HepG2 (cell line): ENCODE data around the gene PIK3C2B. TPM values are rescaled to one million over a fixed set of nuclear protein-coding genes. Genes with fewer than 3 reads are reported as not detected.

Source experiments
- ATAC-seq: fragments of 200-7000 bp; cut with Tn5 transposase; 3 replicates; pipeline ENCODE4 v1.9.1; 2020; ENCODE audit warnings: mild to moderate bottlenecking, moderate library complexity
- BruUV-seq: library from RNA; stranded (reverse); fragments of 400-500 nt; replicated peaks from 2 replicates; lab custom pipeline; 2021; lab: Mats Ljungman, UMichigan
- CTCF ChIA-PET: fragments of 300-600 bp; formaldehyde crosslinking; extraction: SDS; loops from one replicate; lab custom pipeline; 2021; ENCODE audit warnings: low total read pairs, inconsistent platforms, low intra/inter-chr PET ratio; lab: Yijun Ruan, JAX
- POLR2A ChIA-PET: fragments of 350-600 bp; sonication (Branson Sonifier 250); formaldehyde crosslinking; loops from one replicate; lab custom pipeline; 2020; ENCODE audit warnings: antibody characterized with exemption, inconsistent platforms; lab: Yijun Ruan, JAX
- DNase-seq: peaks from one replicate; pipeline ENCODE4 v3.0.0-alpha.2; 2015; ENCODE audit warnings: low spot score
- FAIRE-seq: peaks from 3 replicates; lab custom pipeline; 2011; peaks lifted over from hg19 to GRCh38; lab: Jason Lieb, UNC
- H2AFZ ChIP-seq: one replicate; pipeline ENCODE4 v1.6.1; 2011; ENCODE audit warnings: low read length, inconsistent platforms
- H3K27ac ChIP-seq: fragments of 300-600 bp; 3 replicates; pipeline ENCODE4 v1.8.0; 2011; ENCODE audit warnings: mixed run types, mild to moderate bottlenecking, mixed read lengths, low read length, inconsistent platforms; ENCODE audit not compliant: insufficient read depth; ENCODE audit errors: extremely low read length
- H3K27me3 ChIP-seq, 2 experiments: fragments of 200-600 bp in 1 of 2; 2 replicates in 1 of 2; 3 replicates in 1 of 2; pipeline versions ENCODE4 v1.6.0 to v1.8.0; 2011; ENCODE audit warnings: low read length in 2 of 2, mild to moderate bottlenecking in 2 of 2, moderate library complexity in 2 of 2, inconsistent platforms in 1 of 2; ENCODE audit not compliant: insufficient read depth in 2 of 2, control insufficient read depth in 1 of 2
- H3K36me3 ChIP-seq, 2 experiments: fragments of 200-600 bp in 1 of 2; replicated peaks in 1 of 2; 2 replicates in 1 of 2; 3 replicates in 1 of 2; pipeline versions ENCODE4 v1.5.1 to v1.8.0; 2011; ENCODE audit warnings: low read length in 2 of 2, inconsistent platforms in 1 of 2; ENCODE audit not compliant: insufficient read depth in 2 of 2, control insufficient read depth in 1 of 2
- H3K4me1 ChIP-seq: 2 replicates; pipeline ENCODE4 v1.5.1; 2012; ENCODE audit warnings: low read length, inconsistent platforms; ENCODE audit not compliant: insufficient read depth
- H3K4me2 ChIP-seq: 2 replicates; pipeline ENCODE4 v1.6.0; 2011; ENCODE audit warnings: low read depth, low read length, inconsistent platforms
- H3K4me3 ChIP-seq, 3 experiments: fragments of 200-600 bp in 1 of 3; sonication (generic), shearing (Covaris generic) in 1 of 3; replicated peaks in 1 of 3; 2 replicates each; pipeline ENCODE4 v1.5.1; 2011 to 2016; ENCODE audit warnings: low read length in 3 of 3, inconsistent platforms in 2 of 3, low read depth in 2 of 3, mild to moderate bottlenecking in 2 of 3, control low read depth in 1 of 3, mixed read lengths in 1 of 3; ENCODE audit not compliant: insufficient read depth in 1 of 3
- H3K79me2 ChIP-seq: one replicate; pipeline ENCODE4 v1.6.1; 2011; ENCODE audit warnings: low read length, inconsistent platforms; ENCODE audit not compliant: insufficient read depth
- H3K9ac ChIP-seq: 2 replicates; pipeline ENCODE4 v1.6.0; 2011; ENCODE audit warnings: mild to moderate bottlenecking, low read depth, low read length, inconsistent platforms; ENCODE audit not compliant: insufficient read depth
- H3K9me3 ChIP-seq: 2 replicates; pipeline ENCODE4 v1.5.1; 2012; ENCODE audit warnings: mild to moderate bottlenecking, low read length
- H4K20me1 ChIP-seq: 2 replicates; pipeline ENCODE4 v1.6.0; 2011; ENCODE audit warnings: inconsistent platforms, mild to moderate bottlenecking, low read length, moderate library complexity; ENCODE audit not compliant: insufficient read depth
- CHD4 ChIP-seq: fragments of 200-600 bp; sonication (generic); IDR thresholded peaks from 2 replicates; pipeline ENCODE4 v1.7.0; 2017; ENCODE audit warnings: mild to moderate bottlenecking, low read length, borderline replicate concordance
- NFAT5 ChIP-seq: sonication (generic); formaldehyde crosslinking; IDR thresholded peaks from 2 replicates; pipeline ENCODE4 v1.4.0; 2020; ENCODE audit warnings: missing genetic modification reagents
- NFIB ChIP-seq: sonication (generic); formaldehyde crosslinking; IDR thresholded peaks from 2 replicates; pipeline ENCODE4 v1.9.0; 2021; ENCODE audit warnings: missing genetic modification reagents, mild to moderate bottlenecking, borderline replicate concordance
- PLSCR1 ChIP-seq: sonication (generic); formaldehyde crosslinking; IDR thresholded peaks from 2 replicates; pipeline ENCODE4 v1.5.0; 2020; ENCODE audit warnings: missing genetic modification reagents, mild to moderate bottlenecking, borderline replicate concordance
- TOPORS ChIP-seq: sonication (generic); formaldehyde crosslinking; IDR thresholded peaks from 2 replicates; pipeline ENCODE4 v1.8.0; 2023; ENCODE audit warnings: mild to moderate bottlenecking, missing genetic modification reagents
- ZBTB34 ChIP-seq: sonication (generic); formaldehyde crosslinking; IDR thresholded peaks from 2 replicates; pipeline ENCODE4 v1.8.0; 2022; ENCODE audit warnings: mild to moderate bottlenecking, missing genetic modification reagents
- ZNF18 ChIP-seq: sonication (generic); formaldehyde crosslinking; IDR thresholded peaks from 2 replicates; pipeline ENCODE4 v1.8.0; 2022; ENCODE audit warnings: mild to moderate bottlenecking, missing genetic modification reagents; ENCODE audit not compliant: insufficient replicate concordance
- ZNF549 ChIP-seq: sonication (generic); formaldehyde crosslinking; IDR thresholded peaks from 2 replicates; pipeline ENCODE4 v1.5.0; 2020; ENCODE audit warnings: missing genetic modification reagents
- ZNF839 ChIP-seq: sonication (generic); formaldehyde crosslinking; IDR thresholded peaks from 2 replicates; pipeline ENCODE4 v1.4.0; 2020; ENCODE audit warnings: missing genetic modification reagents, mild to moderate bottlenecking, borderline replicate concordance
- WGBS: methylation state at CpG from one replicate; pipeline ENCODE4 v1.1.6; 2017; ENCODE audit warnings: low lambda C conversion rate; 5-methylcytosine and 5-hydroxymethylcytosine counted together
- in situ Hi-C: cut with HindIII; loops from 2 replicates; pipeline ENCODE4 v1.10.0; 2017; ENCODE audit warnings: low pct_unique_long_range_greater_than_20kb; ENCODE audit not compliant: extremely low pct_ligation_motif_present
- intact Hi-C: fragments of 100-400 bp; cut with micrococcal nuclease; formaldehyde crosslinking; loops from one replicate; pipeline ENCODE4 v1.10.0; 2022; ENCODE audit not compliant: unreplicated experiment
- polyA plus RNA-seq, 8 experiments: library from polyadenylated mRNA; depleted of rRNA in 3 of 8; stranded (reverse) in 7 of 8; unstranded in 1 of 8; fragments of >200 nt; fragmentation: Illumina TruSeq in 4 of 8; extraction: Trizol in 4 of 8; gene quantifications; 2 replicates each; pipeline versions ENCODE4 v1.2.1 to v1.2.3, GENCODE V29; 2011 to 2016; ENCODE audit warnings: low read depth in 4 of 8, missing spikeins in 1 of 8, mixed read lengths in 1 of 8; ENCODE audit not compliant: insufficient read depth in 1 of 8
- total RNA-seq, 5 experiments: library from RNA; depleted of rRNA; stranded (reverse); fragments of >200 nt; fragmentation: Illumina TruSeq; extraction: Trizol; gene quantifications; 2 replicates each; pipeline ENCODE4 v1.2.3, GENCODE V29; 2016; ENCODE audit warnings: low read depth in 1 of 5
- TF ChIP-seq, protein P1 (sequence below): IDR thresholded peaks from 2 replicates; pipeline ENCODE4 v1.6.1; 2016; ENCODE audit warnings: missing compliant biosample characterization, missing genetic modification reagents, borderline replicate concordance

The PIK3C2B gene
- total and polyA plus RNA-seq, 2 of the 13 experiments (the other 11 are each of a cell fraction or from before 2014, with no cell fraction given), result 3.4 to 4.5 TPM

GRCh38 chr1:204471687-204472086 lies 22.9 kb downstream of the PIK3C2B start:
- Histone ChIP-seq H3K4me2 (no peak overlapping the region), H3K79me2 (no peaks in the 10 kb centered on the region), H3K27me3 (no peaks in the 10 kb centered on the region), H4K20me1 (no peaks in the 10 kb centered on the region), H2AFZ (no peak overlapping the region), H3K4me3 (no peak overlapping the region), H3K9me3 (no peaks in the 10 kb centered on the region), H3K36me3 (peaks cover 3 to 5% of the 10 kb centered on the region in 2 experiments; a peak in 1 of 5 replicates), H3K4me1 (peaks cover 2% of the 10 kb centered on the region), H3K27ac (no peak overlapping the region), H3K9ac (no peak overlapping the region)
- 93% methylated on average over 4 of the region's 4 CpGs for WGBS
- ChIA-PET CTCF (no interaction called here), POLR2A (no interaction called here)
- FAIRE-seq (no peak), ATAC-seq (no peak), DNase-seq (no peak)
- in situ Hi-C loops, result no loop called here
- no TSS peak for BruUV-seq
- intact Hi-C loops, result no loop called here
- TF ChIP-seq CHD4 (no peak), NFIB (CRISPR knock-in tag) (no peak), ZNF839 (CRISPR knock-in tag) (no peak), ZBTB34 (CRISPR knock-in tag) (no peak), NFAT5 (CRISPR knock-in tag) (no peak), ZNF18 (CRISPR knock-in tag) (no peak), ZNF549 (CRISPR knock-in tag) (no peak), TOPORS (CRISPR knock-in tag) (no peak), PLSCR1 (no peak)
- TF ChIP-seq, protein P1, sequence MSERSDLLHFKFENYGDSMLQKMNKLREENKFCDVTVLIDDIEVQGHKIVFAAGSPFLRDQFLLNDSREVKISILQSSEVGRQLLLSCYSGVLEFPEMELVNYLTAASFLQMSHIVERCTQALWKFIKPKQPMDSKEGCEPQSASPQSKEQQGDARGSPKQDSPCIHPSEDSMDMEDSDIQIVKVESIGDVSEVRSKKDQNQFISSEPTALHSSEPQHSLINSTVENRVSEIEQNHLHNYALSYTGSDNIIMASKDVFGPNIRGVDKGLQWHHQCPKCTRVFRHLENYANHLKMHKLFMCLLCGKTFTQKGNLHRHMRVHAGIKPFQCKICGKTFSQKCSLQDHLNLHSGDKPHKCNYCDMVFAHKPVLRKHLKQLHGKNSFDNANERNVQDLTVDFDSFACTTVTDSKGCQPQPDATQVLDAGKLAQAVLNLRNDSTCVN (CRISPR knock-in tag), result no peak
